ENCODE results near the gene PPCDC. TPM values are rescaled to one million over a fixed set of nuclear protein-coding genes. Genes with fewer than 3 reads are reported as not detected.

PPCDC gene
- total RNA-seq, 2 donors from 2014 or later = 15.9 to 24.5 TPM

- peaks cover 14% of the 10 kb centered on the region for H3K4me1 Mint-ChIP-seq
- H3K36me3 Mint-ChIP-seq (ENCODE audit: low read depth) = peaks cover 5% of the 10 kb centered on the region
- Histone ChIP-seq H3K4me3 (ENCODE audit: low read length) (peak overlapping the region; percentile 55), H3K4me1 (ENCODE audit: control insufficient read depth, insufficient read depth, low read length) (peaks cover 4% of the 10 kb centered on the region), H3K27me3 (ENCODE audit: control insufficient read depth, insufficient read depth, low read length, poor library complexity, severe bottlenecking) (no peaks in the 10 kb centered on the region), H3K9me3 (ENCODE audit: control insufficient read depth, low read length) (peaks cover 33% of the 10 kb centered on the region), H3K9ac (ENCODE audit: extremely low read depth, low read length, poor library complexity, severe bottlenecking) (no peak overlapping the region), H3K36me3 (ENCODE audit: control insufficient read depth, insufficient read depth, low read length) (no peaks in the 10 kb centered on the region), H3K27ac (ENCODE audit: low read depth, low read length) (no peak overlapping the region)
- H3K9me3 Mint-ChIP-seq = peaks cover 33% of the 10 kb centered on the region
- TF ChIP-seq CTCF (conservative IDR thresholded peaks at IDR 0.05) = no peak
- peaks cover 4% of the 10 kb centered on the region for H3K27me3 Mint-ChIP-seq (ENCODE audit: insufficient read depth)
- WGBS, 2 experiments (ENCODE audit: insufficient coverage in 1 of 2, insufficient read length in 1 of 2) = 91 to 100% methylated on average over 1 of the region's 1 CpG
- no peak for DNase-seq
- peak overlapping the region; percentile 63 for H3K27ac Mint-ChIP-seq
- H3K4me3 Mint-ChIP-seq = no peak overlapping the region
These were observed 42.1 kb downstream of the PPCDC start for GRCh38 chr15:75065467-75065850.

DNA sequence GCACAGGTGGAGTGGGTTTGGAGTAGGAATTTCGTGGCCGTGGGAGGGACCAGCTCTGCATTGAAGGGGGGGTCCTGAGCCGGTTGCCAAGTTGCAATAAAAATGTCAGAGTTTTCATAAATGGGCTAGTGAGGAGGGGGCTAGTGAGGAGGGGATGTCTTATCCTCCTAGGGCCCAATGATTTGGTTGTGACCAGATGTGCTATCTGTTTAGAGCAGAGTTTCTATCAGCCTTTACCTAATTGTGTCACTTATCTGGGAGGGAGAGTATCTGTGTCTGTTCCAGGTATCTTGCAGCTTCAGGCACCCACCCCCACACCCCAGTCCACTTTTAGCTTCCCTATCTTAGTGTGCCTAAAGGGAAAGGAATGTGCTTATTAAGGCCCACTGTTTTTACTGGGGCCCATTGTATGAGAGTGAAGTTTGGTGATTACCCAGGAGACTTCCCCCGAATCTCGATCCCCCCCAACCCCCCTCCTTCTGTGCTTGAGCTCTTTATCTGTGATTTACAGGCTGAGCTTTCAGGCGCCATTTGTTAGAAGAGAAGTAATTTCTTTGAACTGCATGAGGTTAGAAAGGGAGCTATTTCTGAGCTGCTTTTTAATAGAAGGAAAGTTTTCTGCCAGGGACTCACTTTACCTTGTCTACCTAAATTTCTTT, 42.6 kb downstream of the PPCDC start:
- H3K27me3 ChIP-seq (ENCODE audit: control insufficient read depth, insufficient read depth, low read length, poor library complexity, severe bottlenecking) = no peaks in the 10 kb centered on the region
- peaks cover 4% of the 10 kb centered on the region for H3K4me1 ChIP-seq (ENCODE audit: control insufficient read depth, insufficient read depth, low read length)
- H3K36me3 Mint-ChIP-seq (ENCODE audit: low read depth) = peaks cover 5% of the 10 kb centered on the region
- WGBS, 2 experiments (ENCODE audit: insufficient coverage in 1 of 2, insufficient read length in 1 of 2) = 72 to 100% methylated on average over 2 to 6 of the region's 6 CpGs
- DNase-seq = no peak
- no peak overlapping the region for H3K27ac ChIP-seq (ENCODE audit: low read depth, low read length)
- H3K9me3 ChIP-seq (ENCODE audit: control insufficient read depth, low read length) = peaks cover 33% of the 10 kb centered on the region
- no peak for TF ChIP-seq CTCF (conservative IDR thresholded peaks at IDR 0.05)
- H3K9ac ChIP-seq (ENCODE audit: extremely low read depth, low read length, poor library complexity, severe bottlenecking) = no peak overlapping the region
- no peak overlapping the region for H3K4me3 Mint-ChIP-seq
- no peaks in the 10 kb centered on the region for H3K36me3 ChIP-seq (ENCODE audit: control insufficient read depth, insufficient read depth, low read length)
- H3K27me3 Mint-ChIP-seq (ENCODE audit: insufficient read depth) = peaks cover 8% of the 10 kb centered on the region
- peaks cover 14% of the 10 kb centered on the region for H3K4me1 Mint-ChIP-seq
- H3K9me3 Mint-ChIP-seq = peaks cover 33% of the 10 kb centered on the region
- H3K4me3 ChIP-seq (ENCODE audit: low read length) = peak overlapping the region; percentile 78
- peak overlapping the region; percentile 63 for H3K27ac Mint-ChIP-seq

DNA sequence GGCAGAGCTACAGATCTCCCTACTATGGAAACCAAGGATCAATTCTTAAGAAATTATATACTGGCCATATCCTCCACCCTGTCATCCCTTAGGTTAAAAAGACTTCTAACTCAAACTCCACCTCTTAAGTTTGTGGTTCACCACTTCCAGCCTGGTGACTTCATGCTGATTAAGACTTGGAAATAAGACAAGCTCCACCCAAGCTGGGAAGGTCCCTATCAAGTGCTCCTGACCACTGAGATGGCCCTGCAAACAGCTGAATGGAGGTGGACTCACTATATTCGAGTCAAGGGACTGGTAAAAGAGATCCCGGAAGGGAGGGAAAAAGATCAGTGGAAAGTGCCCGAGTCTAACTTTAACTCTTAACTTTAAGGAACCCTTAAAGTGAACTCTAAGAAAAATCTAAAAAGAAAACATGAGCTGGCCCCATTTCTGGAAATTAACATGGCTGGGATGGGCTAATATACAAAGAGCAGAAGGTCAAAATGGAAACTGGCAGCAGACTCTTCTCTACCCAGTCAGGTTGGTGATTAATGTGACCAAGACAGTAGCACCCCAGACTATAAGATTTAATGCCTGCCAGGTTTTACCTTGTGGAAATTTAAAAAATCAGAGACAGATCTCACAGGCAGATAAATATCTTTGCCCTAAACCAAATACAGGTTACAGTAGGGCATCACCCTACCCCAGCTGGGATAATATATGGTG, 43.9 kb downstream of the PPCDC start:
- H3K4me3 ChIP-seq (ENCODE audit: low read length) = peak overlapping the region; percentile 78
- no peak for DNase-seq
- Mint-ChIP-seq H3K4me3 (no peak overlapping the region), H3K27ac (no peak overlapping the region), H3K4me1 (peaks cover 9% of the 10 kb centered on the region), H3K9me3 (peaks cover 33% of the 10 kb centered on the region), H3K36me3 (ENCODE audit: low read depth) (peaks cover 5% of the 10 kb centered on the region), H3K27me3 (ENCODE audit: insufficient read depth) (peaks cover 15% of the 10 kb centered on the region)
- H3K4me1 ChIP-seq (ENCODE audit: control insufficient read depth, insufficient read depth, low read length) = peaks cover 4% of the 10 kb centered on the region
- H3K36me3 ChIP-seq (ENCODE audit: control insufficient read depth, insufficient read depth, low read length) = no peaks in the 10 kb centered on the region
- H3K27me3 ChIP-seq (ENCODE audit: control insufficient read depth, insufficient read depth, low read length, poor library complexity, severe bottlenecking) = no peaks in the 10 kb centered on the region
- no peak for TF ChIP-seq CTCF (conservative IDR thresholded peaks at IDR 0.05)
- H3K27ac ChIP-seq (ENCODE audit: low read depth, low read length) = no peak overlapping the region
- WGBS, 2 experiments (ENCODE audit: insufficient coverage in 1 of 2, insufficient read length in 1 of 2) = 75 to 97% methylated on average over 3 of the region's 3 CpGs
- H3K9ac ChIP-seq (ENCODE audit: extremely low read depth, low read length, poor library complexity, severe bottlenecking) = no peak overlapping the region
- peaks cover 33% of the 10 kb centered on the region for H3K9me3 ChIP-seq (ENCODE audit: control insufficient read depth, low read length)
